ENCODE results near the gene EIF4G3.
"Not testable (repeated sequence)": the region's sequence is repeated elsewhere in the genome, so short reads cannot be mapped to it uniquely, and the experiment has no call there.

GRCh38 chr1:21091053-21091690 lies 85.5 kb downstream of the EIF4G3 start:
- TF ChIP-seq ZFP3 (CRISPR knock-in tag; IDR thresholded peaks at IDR 0.05); ZFP30 (CRISPR knock-in tag; IDR thresholded peaks at IDR 0.05); RARB (CRISPR knock-in tag; IDR thresholded peaks at IDR 0.05); ZNF70 (CRISPR knock-in tag; IDR thresholded peaks at IDR 0.05); ISL1 (CRISPR knock-in tag; IDR thresholded peaks at IDR 0.05); PATZ1 (CRISPR knock-in tag; IDR thresholded peaks at IDR 0.05; ENCODE audit: borderline replicate concordance); TCF4 (CRISPR knock-in tag; IDR thresholded peaks at IDR 0.05; ENCODE audit: borderline replicate concordance): not testable (repeated sequence)
- TF ChIP-seq, protein P1, sequence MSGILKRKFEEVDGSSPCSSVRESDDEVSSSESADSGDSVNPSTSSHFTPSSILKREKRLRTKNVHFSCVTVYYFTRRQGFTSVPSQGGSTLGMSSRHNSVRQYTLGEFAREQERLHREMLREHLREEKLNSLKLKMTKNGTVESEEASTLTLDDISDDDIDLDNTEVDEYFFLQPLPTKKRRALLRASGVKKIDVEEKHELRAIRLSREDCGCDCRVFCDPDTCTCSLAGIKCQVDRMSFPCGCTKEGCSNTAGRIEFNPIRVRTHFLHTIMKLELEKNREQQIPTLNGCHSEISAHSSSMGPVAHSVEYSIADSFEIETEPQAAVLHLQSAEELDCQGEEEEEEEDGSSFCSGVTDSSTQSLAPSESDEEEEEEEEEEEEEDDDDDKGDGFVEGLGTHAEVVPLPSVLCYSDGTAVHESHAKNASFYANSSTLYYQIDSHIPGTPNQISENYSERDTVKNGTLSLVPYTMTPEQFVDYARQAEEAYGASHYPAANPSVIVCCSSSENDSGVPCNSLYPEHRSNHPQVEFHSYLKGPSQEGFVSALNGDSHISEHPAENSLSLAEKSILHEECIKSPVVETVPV (CRISPR knock-in tag; IDR thresholded peaks at IDR 0.05), result not testable (repeated sequence)
- TF ChIP-seq, protein P2, sequence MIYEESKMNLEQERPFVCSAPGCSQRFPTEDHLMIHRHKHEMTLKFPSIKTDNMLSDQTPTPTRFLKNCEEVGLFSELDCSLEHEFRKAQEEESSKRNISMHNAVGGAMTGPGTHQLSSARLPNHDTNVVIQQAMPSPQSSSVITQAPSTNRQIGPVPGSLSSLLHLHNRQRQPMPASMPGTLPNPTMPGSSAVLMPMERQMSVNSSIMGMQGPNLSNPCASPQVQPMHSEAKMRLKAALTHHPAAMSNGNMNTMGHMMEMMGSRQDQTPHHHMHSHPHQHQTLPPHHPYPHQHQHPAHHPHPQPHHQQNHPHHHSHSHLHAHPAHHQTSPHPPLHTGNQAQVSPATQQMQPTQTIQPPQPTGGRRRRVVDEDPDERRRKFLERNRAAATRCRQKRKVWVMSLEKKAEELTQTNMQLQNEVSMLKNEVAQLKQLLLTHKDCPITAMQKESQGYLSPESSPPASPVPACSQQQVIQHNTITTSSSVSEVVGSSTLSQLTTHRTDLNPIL (CRISPR knock-in tag; IDR thresholded peaks at IDR 0.05; ENCODE audit: low read depth), result not testable (repeated sequence)
- TF ChIP-seq, protein P3, sequence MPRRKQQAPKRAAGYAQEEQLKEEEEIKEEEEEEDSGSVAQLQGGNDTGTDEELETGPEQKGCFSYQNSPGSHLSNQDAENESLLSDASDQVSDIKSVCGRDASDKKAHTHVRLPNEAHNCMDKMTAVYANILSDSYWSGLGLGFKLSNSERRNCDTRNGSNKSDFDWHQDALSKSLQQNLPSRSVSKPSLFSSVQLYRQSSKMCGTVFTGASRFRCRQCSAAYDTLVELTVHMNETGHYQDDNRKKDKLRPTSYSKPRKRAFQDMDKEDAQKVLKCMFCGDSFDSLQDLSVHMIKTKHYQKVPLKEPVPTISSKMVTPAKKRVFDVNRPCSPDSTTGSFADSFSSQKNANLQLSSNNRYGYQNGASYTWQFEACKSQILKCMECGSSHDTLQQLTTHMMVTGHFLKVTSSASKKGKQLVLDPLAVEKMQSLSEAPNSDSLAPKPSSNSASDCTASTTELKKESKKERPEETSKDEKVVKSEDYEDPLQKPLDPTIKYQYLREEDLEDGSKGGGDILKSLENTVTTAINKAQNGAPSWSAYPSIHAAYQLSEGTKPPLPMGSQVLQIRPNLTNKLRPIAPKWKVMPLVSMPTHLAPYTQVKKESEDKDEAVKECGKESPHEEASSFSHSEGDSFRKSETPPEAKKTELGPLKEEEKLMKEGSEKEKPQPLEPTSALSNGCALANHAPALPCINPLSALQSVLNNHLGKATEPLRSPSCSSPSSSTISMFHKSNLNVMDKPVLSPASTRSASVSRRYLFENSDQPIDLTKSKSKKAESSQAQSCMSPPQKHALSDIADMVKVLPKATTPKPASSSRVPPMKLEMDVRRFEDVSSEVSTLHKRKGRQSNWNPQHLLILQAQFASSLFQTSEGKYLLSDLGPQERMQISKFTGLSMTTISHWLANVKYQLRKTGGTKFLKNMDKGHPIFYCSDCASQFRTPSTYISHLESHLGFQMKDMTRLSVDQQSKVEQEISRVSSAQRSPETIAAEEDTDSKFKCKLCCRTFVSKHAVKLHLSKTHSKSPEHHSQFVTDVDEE (CRISPR knock-in tag; IDR thresholded peaks at IDR 0.05), result not testable (repeated sequence)
